Neural cell (in vitro differentiated cells): Measurements from ENCODE around the gene GSDME. TPM values are rescaled to one million over a fixed set of nuclear protein-coding genes. Genes with fewer than 3 reads are reported as not detected.

Source experiments
- H2AFZ ChIP-seq: fragments of 200-600, 300-800 bp; sonication (generic), shearing (Covaris generic); 2 replicates; pipeline ENCODE4 v1.6.0; 2014; ENCODE audit warnings: low read depth, mild to moderate bottlenecking, antibody characterized with exemption, low read length, moderate library complexity
- H3F3A ChIP-seq: fragments of 200-600 bp; shearing (Covaris generic); 2 replicates; pipeline ENCODE4 v1.6.1; 2016; ENCODE audit warnings: mild to moderate bottlenecking, moderate library complexity, mixed read lengths, antibody characterized with exemption, low read length; ENCODE audit not compliant: insufficient read depth, poor library complexity, severe bottlenecking
- H3K27ac ChIP-seq: fragments of 200-600, 300-800 bp; sonication (generic), shearing (Covaris generic); 2 replicates; pipeline ENCODE4 v1.5.1; 2014; ENCODE audit warnings: mild to moderate bottlenecking, low read length, moderate library complexity
- H3K27me3 ChIP-seq: fragments of 300-800, 200-600 bp; sonication (generic), shearing (Covaris generic); 2 replicates; pipeline ENCODE4 v1.6.0; 2014; ENCODE audit warnings: mild to moderate bottlenecking, low read depth, low read length, moderate library complexity; ENCODE audit not compliant: insufficient read depth
- H3K36me3 ChIP-seq: fragments of 300-800, 200-600 bp; sonication (generic), shearing (Covaris generic); 2 replicates; pipeline ENCODE4 v1.5.1; 2014; ENCODE audit warnings: mild to moderate bottlenecking, antibody characterized with exemption, low read length, moderate library complexity; ENCODE audit not compliant: insufficient read depth
- H3K4me2 ChIP-seq: fragments of 300-800, 200-600 bp; sonication (generic), shearing (Covaris generic); 2 replicates; pipeline ENCODE4 v1.6.0; 2014; ENCODE audit warnings: mild to moderate bottlenecking, low read length
- H3K4me3 ChIP-seq: fragments of 300-800, 200-600 bp; sonication (generic), shearing (Covaris generic); 2 replicates; pipeline ENCODE4 v1.5.1; 2014; ENCODE audit warnings: mild to moderate bottlenecking, low read length, moderate library complexity
- H3K79me2 ChIP-seq: fragments of 200-600 bp; shearing (Covaris generic); replicated peaks from 2 replicates; pipeline ENCODE4 v1.6.0; 2014; ENCODE audit warnings: mild to moderate bottlenecking, low read length, moderate library complexity; ENCODE audit not compliant: insufficient read depth
- H3K9ac ChIP-seq: fragments of 300-800, 200-600 bp; sonication (generic), shearing (Covaris generic); 2 replicates; pipeline ENCODE4 v1.6.1; 2016; ENCODE audit warnings: mild to moderate bottlenecking, low read length, mixed read lengths
- H3K9me2 ChIP-seq: fragments of 200-600 bp; shearing (Covaris generic); 2 replicates; pipeline ENCODE4 v1.6.1; 2016; ENCODE audit warnings: mild to moderate bottlenecking, low read length, mixed read lengths; ENCODE audit not compliant: insufficient read depth
- H3K9me3 ChIP-seq: fragments of 200-600, 300-800 bp; sonication (generic), shearing (Covaris generic); 2 replicates; pipeline ENCODE4 v1.6.1; 2016; ENCODE audit warnings: mild to moderate bottlenecking, mixed run types, low read length, moderate library complexity, mixed read lengths
- H4K20me1 ChIP-seq: fragments of 200-600 bp; shearing (Covaris generic); 2 replicates; pipeline ENCODE4 v1.6.1; 2016; ENCODE audit warnings: mild to moderate bottlenecking, mixed run types; ENCODE audit not compliant: insufficient read depth
- EP300 ChIP-seq: fragments of 450-650 bp; conservative IDR thresholded peaks from 2 replicates; pipeline ENCODE4 v1.6.1; 2014; ENCODE audit warnings: antibody characterized with exemption, mild to moderate bottlenecking, moderate library complexity; ENCODE audit not compliant: poor library complexity, severe bottlenecking
- EZH2 ChIP-seq: fragments of 200-600, 300-800 bp; shearing (Covaris generic), sonication (generic); IDR thresholded peaks from 2 replicates; pipeline ENCODE4 v1.6.1; 2014; ENCODE audit warnings: antibody characterized with exemption, low read length, borderline replicate concordance, mild to moderate bottlenecking; ENCODE audit not compliant: insufficient read depth, poor library complexity, severe bottlenecking
- MXI1 ChIP-seq: fragments of 450-650 bp; conservative IDR thresholded peaks from 2 replicates; pipeline ENCODE4 v1.6.1; 2014; ENCODE audit warnings: antibody characterized with exemption, mild to moderate bottlenecking; ENCODE audit not compliant: poor library complexity, severe bottlenecking
- POLR2AphosphoS5 ChIP-seq: IDR thresholded peaks from 2 replicates; pipeline ENCODE4 v1.6.1; 2012
- RAD21 ChIP-seq: fragments of 450-650 bp; conservative IDR thresholded peaks from 2 replicates; pipeline ENCODE4 v1.6.1; 2014; ENCODE audit warnings: antibody characterized with exemption, mild to moderate bottlenecking, moderate library complexity
- SMC3 ChIP-seq: fragments of 450-650 bp; conservative IDR thresholded peaks from 2 replicates; pipeline ENCODE4 v1.6.1; 2014; ENCODE audit warnings: antibody characterized with exemption, mild to moderate bottlenecking, moderate library complexity; ENCODE audit not compliant: poor library complexity
- TAF1 ChIP-seq: IDR thresholded peaks from 2 replicates; pipeline ENCODE4 v1.6.1; 2012; ENCODE audit warnings: low read depth
- polyA plus RNA-seq: library from polyadenylated mRNA; depleted of rRNA; stranded (reverse); fragments of >200 nt; gene quantifications from 2 replicates; pipeline ENCODE4 v1.2.3, GENCODE V29; 2014
- TF ChIP-seq, protein P1 (sequence below): fragments of 450-650 bp; IDR thresholded peaks from 2 replicates; pipeline ENCODE4 v1.5.1; 2014; ENCODE audit warnings: antibody characterized with exemption, mild to moderate bottlenecking, moderate library complexity; ENCODE audit not compliant: poor library complexity, severe bottlenecking
- TF ChIP-seq, protein P2 (sequence below): IDR thresholded peaks from 2 replicates; pipeline ENCODE4 v1.6.1; 2012; ENCODE audit warnings: borderline replicate concordance

GSDME gene
- polyA plus RNA-seq, 1 donor from 2014 or later, result 42.9 TPM

DNA sequence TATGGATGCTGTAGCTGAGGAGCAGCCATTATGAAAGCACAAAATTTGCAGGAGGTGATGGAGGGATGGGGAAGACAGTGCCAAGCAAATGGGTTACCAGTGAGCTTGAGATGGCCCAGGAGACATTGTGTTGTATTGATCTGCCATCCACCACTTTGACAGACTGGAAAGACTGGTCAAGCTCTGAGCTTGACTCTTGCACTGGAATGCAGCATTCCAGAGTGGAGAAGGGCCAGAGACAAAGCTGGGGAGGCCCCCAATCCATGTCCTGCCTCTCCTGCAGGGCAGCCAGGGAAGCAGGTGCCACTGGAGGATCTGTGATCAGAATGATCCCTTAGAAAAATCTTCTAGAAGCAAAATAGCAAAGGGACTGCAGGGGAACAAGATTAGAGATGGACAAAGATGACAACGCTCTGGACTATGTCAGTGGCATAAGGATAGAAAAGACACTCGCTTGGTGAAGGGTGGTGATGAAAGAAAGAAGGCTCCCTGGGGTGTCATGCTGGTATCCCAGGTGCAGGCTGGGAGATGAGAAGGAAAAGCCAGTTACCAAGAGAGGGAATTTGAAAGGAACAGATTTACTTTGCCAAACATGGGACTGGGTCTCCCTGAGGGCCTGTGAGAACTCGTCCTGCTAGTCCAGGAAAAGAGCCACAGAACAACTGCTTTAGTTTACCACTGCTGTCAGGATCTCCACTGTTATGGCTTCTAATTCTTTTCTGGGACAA, 5.0 kb downstream of the GSDME start:
- no peaks in the 10 kb centered on the region for H3K27me3 ChIP-seq
- H3K79me2 ChIP-seq, result no peaks in the 10 kb centered on the region
- peak overlapping the region; percentile 15 for H3K27ac ChIP-seq
- TF ChIP-seq RAD21 (no peak), TAF1 (no peak), SMC3 (no peak), EP300 (no peak), EZH2 (no peak), POLR2AphosphoS5 (no peak), MXI1 (no peak)
- TF ChIP-seq, protein P1, sequence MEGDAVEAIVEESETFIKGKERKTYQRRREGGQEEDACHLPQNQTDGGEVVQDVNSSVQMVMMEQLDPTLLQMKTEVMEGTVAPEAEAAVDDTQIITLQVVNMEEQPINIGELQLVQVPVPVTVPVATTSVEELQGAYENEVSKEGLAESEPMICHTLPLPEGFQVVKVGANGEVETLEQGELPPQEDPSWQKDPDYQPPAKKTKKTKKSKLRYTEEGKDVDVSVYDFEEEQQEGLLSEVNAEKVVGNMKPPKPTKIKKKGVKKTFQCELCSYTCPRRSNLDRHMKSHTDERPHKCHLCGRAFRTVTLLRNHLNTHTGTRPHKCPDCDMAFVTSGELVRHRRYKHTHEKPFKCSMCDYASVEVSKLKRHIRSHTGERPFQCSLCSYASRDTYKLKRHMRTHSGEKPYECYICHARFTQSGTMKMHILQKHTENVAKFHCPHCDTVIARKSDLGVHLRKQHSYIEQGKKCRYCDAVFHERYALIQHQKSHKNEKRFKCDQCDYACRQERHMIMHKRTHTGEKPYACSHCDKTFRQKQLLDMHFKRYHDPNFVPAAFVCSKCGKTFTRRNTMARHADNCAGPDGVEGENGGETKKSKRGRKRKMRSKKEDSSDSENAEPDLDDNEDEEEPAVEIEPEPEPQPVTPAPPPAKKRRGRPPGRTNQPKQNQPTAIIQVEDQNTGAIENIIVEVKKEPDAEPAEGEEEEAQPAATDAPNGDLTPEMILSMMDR, result no peak
- TF ChIP-seq, protein P2, sequence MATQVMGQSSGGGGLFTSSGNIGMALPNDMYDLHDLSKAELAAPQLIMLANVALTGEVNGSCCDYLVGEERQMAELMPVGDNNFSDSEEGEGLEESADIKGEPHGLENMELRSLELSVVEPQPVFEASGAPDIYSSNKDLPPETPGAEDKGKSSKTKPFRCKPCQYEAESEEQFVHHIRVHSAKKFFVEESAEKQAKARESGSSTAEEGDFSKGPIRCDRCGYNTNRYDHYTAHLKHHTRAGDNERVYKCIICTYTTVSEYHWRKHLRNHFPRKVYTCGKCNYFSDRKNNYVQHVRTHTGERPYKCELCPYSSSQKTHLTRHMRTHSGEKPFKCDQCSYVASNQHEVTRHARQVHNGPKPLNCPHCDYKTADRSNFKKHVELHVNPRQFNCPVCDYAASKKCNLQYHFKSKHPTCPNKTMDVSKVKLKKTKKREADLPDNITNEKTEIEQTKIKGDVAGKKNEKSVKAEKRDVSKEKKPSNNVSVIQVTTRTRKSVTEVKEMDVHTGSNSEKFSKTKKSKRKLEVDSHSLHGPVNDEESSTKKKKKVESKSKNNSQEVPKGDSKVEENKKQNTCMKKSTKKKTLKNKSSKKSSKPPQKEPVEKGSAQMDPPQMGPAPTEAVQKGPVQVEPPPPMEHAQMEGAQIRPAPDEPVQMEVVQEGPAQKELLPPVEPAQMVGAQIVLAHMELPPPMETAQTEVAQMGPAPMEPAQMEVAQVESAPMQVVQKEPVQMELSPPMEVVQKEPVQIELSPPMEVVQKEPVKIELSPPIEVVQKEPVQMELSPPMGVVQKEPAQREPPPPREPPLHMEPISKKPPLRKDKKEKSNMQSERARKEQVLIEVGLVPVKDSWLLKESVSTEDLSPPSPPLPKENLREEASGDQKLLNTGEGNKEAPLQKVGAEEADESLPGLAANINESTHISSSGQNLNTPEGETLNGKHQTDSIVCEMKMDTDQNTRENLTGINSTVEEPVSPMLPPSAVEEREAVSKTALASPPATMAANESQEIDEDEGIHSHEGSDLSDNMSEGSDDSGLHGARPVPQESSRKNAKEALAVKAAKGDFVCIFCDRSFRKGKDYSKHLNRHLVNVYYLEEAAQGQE, result no peak
- no peak overlapping the region for H3K4me3 ChIP-seq
- H4K20me1 ChIP-seq, result no peaks in the 10 kb centered on the region
- no peak overlapping the region for H3K9ac ChIP-seq
- H3K9me2 ChIP-seq, result no peaks in the 10 kb centered on the region
- no peak overlapping the region for H3K4me2 ChIP-seq
- H2AFZ ChIP-seq, result no peak overlapping the region
- no peaks in the 10 kb centered on the region for H3F3A ChIP-seq
- no peaks in the 10 kb centered on the region for H3K9me3 ChIP-seq
- no peaks in the 10 kb centered on the region for H3K36me3 ChIP-seq

DNA sequence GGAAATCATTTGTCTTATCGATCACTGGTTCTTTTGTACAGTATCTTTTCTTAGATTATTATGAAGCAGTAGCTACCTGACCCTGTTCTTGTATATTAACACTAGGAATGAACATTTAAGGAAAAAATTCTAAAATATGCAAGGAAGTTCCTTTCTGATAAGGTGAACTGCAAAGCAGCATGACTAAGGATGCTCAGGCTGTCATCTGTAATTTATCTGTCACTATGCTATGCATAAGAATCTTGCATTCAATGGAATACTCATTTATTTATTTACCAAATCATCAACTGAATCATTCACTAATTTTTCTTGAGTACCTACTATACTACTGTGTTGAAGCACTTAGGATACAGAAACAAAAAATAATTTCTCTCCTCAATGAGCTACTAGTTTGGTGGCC, 5.8 kb downstream of the GSDME start:
- Histone ChIP-seq H3K4me2 (no peak overlapping the region), H3K27ac (peak overlapping the region; percentile 15), H3K9me3 (no peaks in the 10 kb centered on the region), H3K9ac (no peak overlapping the region), H3K4me3 (peak overlapping the region; percentile 8), H4K20me1 (no peaks in the 10 kb centered on the region), H3F3A (no peaks in the 10 kb centered on the region), H3K9me2 (no peaks in the 10 kb centered on the region), H2AFZ (no peak overlapping the region), H3K79me2 (no peaks in the 10 kb centered on the region), H3K27me3 (no peaks in the 10 kb centered on the region), H3K36me3 (no peaks in the 10 kb centered on the region)
- TF ChIP-seq RAD21, result no peak
